ENCODE data around the gene ST8SIA6. TPM values are rescaled to one million over a fixed set of nuclear protein-coding genes. Genes with fewer than 3 reads are reported as not detected.
"Not testable (repeated sequence)": the region's sequence is repeated elsewhere in the genome, so short reads cannot be mapped to it uniquely, and the experiment has no call there.

Gene ST8SIA6
- total RNA-seq, 1 donor = 0.36 TPM

DNA sequence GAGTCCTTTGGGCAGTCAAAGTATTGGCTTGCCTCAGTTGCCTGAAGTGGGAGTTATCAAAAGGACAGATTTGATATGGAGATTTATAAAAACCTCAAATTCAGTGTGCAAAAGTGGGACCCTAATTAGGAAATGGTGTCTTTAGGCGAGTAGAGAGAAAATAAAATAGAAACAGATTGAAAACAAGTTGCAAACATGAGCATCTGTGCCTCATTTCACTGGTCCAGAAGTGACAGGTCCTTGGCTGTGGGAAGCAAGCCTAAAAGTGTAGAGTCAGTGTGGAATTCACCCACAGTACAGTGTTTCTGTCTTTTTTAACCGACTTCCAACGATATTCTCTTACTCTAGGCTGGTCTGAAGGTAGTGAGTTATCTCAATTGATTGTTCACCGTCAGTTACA, 51.2 kb downstream of the ST8SIA6 start:
- DNase-seq (ENCODE audit: insufficient read length, low spot score, missing footprints) = no peak
- H3K9me3 ChIP-seq (ENCODE audit: low read depth, low read length) = no peaks in the 10 kb centered on the region
- no peak overlapping the region for H3K27ac ChIP-seq (ENCODE audit: low read depth, low read length)
- no peaks in the 10 kb centered on the region for H4K20me1 ChIP-seq (ENCODE audit: insufficient read depth, low read length)
- H3K4me1 ChIP-seq (ENCODE audit: insufficient read depth, low read length) = no peaks in the 10 kb centered on the region
- H3K4me2 ChIP-seq (ENCODE audit: insufficient read depth, low read length) = no peak overlapping the region
- no peak overlapping the region for H3K4me3 ChIP-seq (ENCODE audit: insufficient read depth, low read length)
- no peak overlapping the region for H2AFZ ChIP-seq (ENCODE audit: low read length)
- H3K79me2 ChIP-seq (ENCODE audit: insufficient read depth, low read length) = no peaks in the 10 kb centered on the region
- no peaks in the 10 kb centered on the region for H3K36me3 ChIP-seq (ENCODE audit: insufficient read depth, low read length)
- peaks cover 14% of the 10 kb centered on the region for H3K27me3 ChIP-seq (ENCODE audit: insufficient read depth, low read length)
- TF ChIP-seq, protein P1, sequence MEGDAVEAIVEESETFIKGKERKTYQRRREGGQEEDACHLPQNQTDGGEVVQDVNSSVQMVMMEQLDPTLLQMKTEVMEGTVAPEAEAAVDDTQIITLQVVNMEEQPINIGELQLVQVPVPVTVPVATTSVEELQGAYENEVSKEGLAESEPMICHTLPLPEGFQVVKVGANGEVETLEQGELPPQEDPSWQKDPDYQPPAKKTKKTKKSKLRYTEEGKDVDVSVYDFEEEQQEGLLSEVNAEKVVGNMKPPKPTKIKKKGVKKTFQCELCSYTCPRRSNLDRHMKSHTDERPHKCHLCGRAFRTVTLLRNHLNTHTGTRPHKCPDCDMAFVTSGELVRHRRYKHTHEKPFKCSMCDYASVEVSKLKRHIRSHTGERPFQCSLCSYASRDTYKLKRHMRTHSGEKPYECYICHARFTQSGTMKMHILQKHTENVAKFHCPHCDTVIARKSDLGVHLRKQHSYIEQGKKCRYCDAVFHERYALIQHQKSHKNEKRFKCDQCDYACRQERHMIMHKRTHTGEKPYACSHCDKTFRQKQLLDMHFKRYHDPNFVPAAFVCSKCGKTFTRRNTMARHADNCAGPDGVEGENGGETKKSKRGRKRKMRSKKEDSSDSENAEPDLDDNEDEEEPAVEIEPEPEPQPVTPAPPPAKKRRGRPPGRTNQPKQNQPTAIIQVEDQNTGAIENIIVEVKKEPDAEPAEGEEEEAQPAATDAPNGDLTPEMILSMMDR (IDR thresholded peaks at IDR 0.05; ENCODE audit: extremely low read depth, low read depth, low read length) = no peak

DNA sequence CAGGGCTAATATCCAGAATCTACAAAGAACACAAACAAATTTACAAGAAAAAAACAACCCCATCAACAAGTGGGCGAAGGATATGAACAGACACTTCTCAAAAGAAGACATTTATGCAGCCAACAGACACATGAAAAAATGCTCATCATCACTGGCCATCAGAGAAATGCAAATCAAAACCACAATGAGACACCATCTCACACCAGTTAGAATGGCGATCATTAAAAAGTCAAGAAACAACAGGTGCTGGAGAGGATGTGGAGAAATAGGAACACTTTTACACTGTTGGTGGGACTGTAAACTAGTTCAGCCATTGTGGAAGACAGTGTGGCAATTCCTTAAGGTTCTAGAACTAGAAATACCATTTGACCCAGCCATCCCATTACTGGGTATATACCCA, 52.4 kb downstream of the ST8SIA6 start:
- H3K4me2 ChIP-seq (ENCODE audit: insufficient read depth, low read length); H3K36me3 ChIP-seq (ENCODE audit: insufficient read depth, low read length); H2AFZ ChIP-seq (ENCODE audit: low read length); H3K4me1 ChIP-seq (ENCODE audit: insufficient read depth, low read length); DNase-seq (ENCODE audit: insufficient read length, low spot score, missing footprints); H4K20me1 ChIP-seq (ENCODE audit: insufficient read depth, low read length); H3K27ac ChIP-seq (ENCODE audit: low read depth, low read length); H3K4me3 ChIP-seq (ENCODE audit: insufficient read depth, low read length); H3K9me3 ChIP-seq (ENCODE audit: low read depth, low read length); H3K79me2 ChIP-seq (ENCODE audit: insufficient read depth, low read length): not testable (repeated sequence)
- peaks cover 14% of the 10 kb centered on the region for H3K27me3 ChIP-seq (ENCODE audit: insufficient read depth, low read length)

DNA sequence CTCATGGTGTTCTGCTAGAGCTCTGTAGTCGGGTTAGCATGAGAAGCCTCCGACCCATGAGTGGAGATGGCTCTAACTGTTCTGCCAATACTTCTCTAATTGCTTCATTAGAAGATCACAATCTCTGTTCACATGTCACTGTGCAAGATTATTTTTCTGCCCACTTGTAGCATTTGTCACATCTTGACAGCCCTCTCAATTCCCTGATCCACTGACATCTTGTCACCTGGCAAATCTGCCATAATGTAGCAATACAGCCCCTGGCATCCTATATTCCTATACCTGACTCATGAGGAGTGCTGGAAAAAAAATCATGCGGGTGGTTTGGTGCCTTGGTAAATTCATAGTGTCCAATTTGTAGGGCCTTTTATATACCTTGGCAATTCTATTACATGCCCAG, 58.4 kb downstream of the ST8SIA6 start:
- H3K79me2 ChIP-seq (ENCODE audit: insufficient read depth, low read length) = no peaks in the 10 kb centered on the region
- DNase-seq (ENCODE audit: insufficient read length, low spot score, missing footprints) = no peak
- H4K20me1 ChIP-seq (ENCODE audit: insufficient read depth, low read length) = no peaks in the 10 kb centered on the region
- no peak overlapping the region for H3K27ac ChIP-seq (ENCODE audit: low read depth, low read length)
- H3K4me1 ChIP-seq (ENCODE audit: insufficient read depth, low read length) = no peaks in the 10 kb centered on the region
- no peak overlapping the region for H3K4me2 ChIP-seq (ENCODE audit: insufficient read depth, low read length)
- H2AFZ ChIP-seq (ENCODE audit: low read length) = no peak overlapping the region
- H3K4me3 ChIP-seq (ENCODE audit: insufficient read depth, low read length) = no peak overlapping the region
- no peaks in the 10 kb centered on the region for H3K9me3 ChIP-seq (ENCODE audit: low read depth, low read length)
- H3K36me3 ChIP-seq (ENCODE audit: insufficient read depth, low read length) = no peaks in the 10 kb centered on the region
- TF ChIP-seq, protein P1 (IDR thresholded peaks at IDR 0.05; ENCODE audit: extremely low read depth, low read depth, low read length) = no peak
- peaks cover 29% of the 10 kb centered on the region for H3K27me3 ChIP-seq (ENCODE audit: insufficient read depth, low read length)

DNA sequence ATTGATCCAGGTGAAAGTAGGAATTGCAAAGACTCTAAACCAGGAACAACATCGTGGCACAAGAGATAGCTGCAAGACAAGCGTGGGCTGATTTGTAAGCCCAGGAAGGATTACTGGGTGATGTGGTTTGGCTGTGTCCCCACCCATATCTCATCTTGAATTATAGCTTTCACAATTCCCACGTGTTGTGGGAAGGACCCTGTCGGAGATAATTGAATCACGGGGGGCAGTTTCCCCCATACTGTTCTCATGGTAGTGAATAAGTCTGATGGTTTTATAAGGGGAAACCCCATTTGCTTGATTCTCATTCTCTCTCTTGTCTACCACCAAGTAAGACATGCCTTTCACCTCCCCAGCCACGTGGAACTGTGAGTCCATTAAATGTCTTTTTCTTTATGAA, 59.5 kb downstream of the ST8SIA6 start:
- H3K27ac ChIP-seq (ENCODE audit: low read depth, low read length) = no peak overlapping the region
- H2AFZ ChIP-seq (ENCODE audit: low read length) = no peak overlapping the region
- no peaks in the 10 kb centered on the region for H3K9me3 ChIP-seq (ENCODE audit: low read depth, low read length)
- TF ChIP-seq, protein P1 (IDR thresholded peaks at IDR 0.05; ENCODE audit: extremely low read depth, low read depth, low read length) = no peak
- peaks cover 29% of the 10 kb centered on the region for H3K27me3 ChIP-seq (ENCODE audit: insufficient read depth, low read length)
- H3K4me2 ChIP-seq (ENCODE audit: insufficient read depth, low read length) = no peak overlapping the region
- H3K36me3 ChIP-seq (ENCODE audit: insufficient read depth, low read length) = no peaks in the 10 kb centered on the region
- no peaks in the 10 kb centered on the region for H4K20me1 ChIP-seq (ENCODE audit: insufficient read depth, low read length)
- H3K4me3 ChIP-seq (ENCODE audit: insufficient read depth, low read length) = no peak overlapping the region
- H3K79me2 ChIP-seq (ENCODE audit: insufficient read depth, low read length) = no peaks in the 10 kb centered on the region
- H3K4me1 ChIP-seq (ENCODE audit: insufficient read depth, low read length) = no peaks in the 10 kb centered on the region
- no peak for DNase-seq (ENCODE audit: insufficient read length, low spot score, missing footprints)
